Smooth muscle cell (in vitro differentiated cells): Measurements from ENCODE around the gene CRTC2. TPM values are rescaled to one million over a fixed set of nuclear protein-coding genes. Genes with fewer than 3 reads are reported as not detected.

Experiments
- DNase-seq: peaks from one replicate; lab custom pipeline; 2025; ENCODE audit not compliant: unreplicated experiment; lab: John Stamatoyannopoulos, UW
- H2AFZ ChIP-seq: fragments of 200-600 bp; sonication (generic); 2 replicates; pipeline ENCODE4 v1.6.0; 2016; ENCODE audit warnings: antibody characterized with exemption, low read depth, mild to moderate bottlenecking
- H3F3A ChIP-seq: fragments of 200-600 bp; sonication (generic); 2 replicates; pipeline ENCODE4 v1.6.0; 2017; ENCODE audit warnings: antibody characterized with exemption, low read depth
- H3K27ac ChIP-seq: fragments of 200-600 bp; sonication (generic); 2 replicates; pipeline ENCODE4 v1.5.1; 2016; ENCODE audit warnings: low read depth, mild to moderate bottlenecking
- H3K27me3 ChIP-seq: fragments of 200-600 bp; sonication (generic); 2 replicates; pipeline ENCODE4 v1.6.1; 2016; ENCODE audit warnings: low read depth, mild to moderate bottlenecking
- H3K36me3 ChIP-seq: fragments of 200-600 bp; sonication (generic); 2 replicates; pipeline ENCODE4 v1.5.1; 2016; ENCODE audit warnings: low read depth
- H3K4me1 ChIP-seq: fragments of 200-600 bp; sonication (generic); 2 replicates; pipeline ENCODE4 v1.5.1; 2016; ENCODE audit warnings: low read depth
- H3K4me2 ChIP-seq: fragments of 200-600 bp; sonication (generic); 2 replicates; pipeline ENCODE4 v1.6.0; 2016; ENCODE audit warnings: mild to moderate bottlenecking
- H3K4me3 ChIP-seq: fragments of 200-600 bp; sonication (generic); 2 replicates; pipeline ENCODE4 v1.5.1; 2016; ENCODE audit warnings: mild to moderate bottlenecking
- H3K79me2 ChIP-seq: fragments of 200-600 bp; sonication (generic); 2 replicates; pipeline ENCODE4 v1.6.0; 2016; ENCODE audit warnings: low read depth, mild to moderate bottlenecking
- H3K9ac ChIP-seq: fragments of 200-600 bp; sonication (generic); 2 replicates; pipeline ENCODE4 v1.6.0; 2016; ENCODE audit warnings: low read depth
- H3K9me3 ChIP-seq: fragments of 200-600 bp; sonication (generic); replicated peaks from 2 replicates; pipeline ENCODE4 v1.5.1; 2016; ENCODE audit warnings: low read depth
- H4K20me1 ChIP-seq: fragments of 200-600 bp; sonication (generic); 2 replicates; pipeline ENCODE4 v1.6.0; 2016; ENCODE audit warnings: low read depth
- WGBS: methylation state at CpG from one replicate; pipeline ENCODE4 v1.1.7; 2016; ENCODE audit warnings: low lambda C conversion rate; 5-methylcytosine and 5-hydroxymethylcytosine counted together
- polyA plus RNA-seq: library from polyadenylated mRNA; unstranded; fragments of >200 nt; fragmentation: Nextera tagmentation; extraction: Ambion mirVana; gene quantifications from 2 replicates; pipeline ENCODE4 v1.2.1, GENCODE V29; 2016
- total RNA-seq: library from RNA; depleted of rRNA; stranded (reverse); fragments of >200 nt; gene quantifications from 2 replicates; pipeline ENCODE4 v1.2.3, GENCODE V29; 2014
- TF ChIP-seq, protein P1 (sequence below): fragments of 200-600 bp; sonication (generic); IDR thresholded peaks from 2 replicates; pipeline ENCODE4 v1.5.1; 2017; ENCODE audit warnings: borderline replicate concordance, mild to moderate bottlenecking, antibody characterized with exemption; ENCODE audit not compliant: insufficient read depth, poor library complexity, severe bottlenecking

The CRTC2 gene
- total and polyA plus RNA-seq, 2 experiments from 2014 or later = 9.9 to 24.6 TPM

DNA sequence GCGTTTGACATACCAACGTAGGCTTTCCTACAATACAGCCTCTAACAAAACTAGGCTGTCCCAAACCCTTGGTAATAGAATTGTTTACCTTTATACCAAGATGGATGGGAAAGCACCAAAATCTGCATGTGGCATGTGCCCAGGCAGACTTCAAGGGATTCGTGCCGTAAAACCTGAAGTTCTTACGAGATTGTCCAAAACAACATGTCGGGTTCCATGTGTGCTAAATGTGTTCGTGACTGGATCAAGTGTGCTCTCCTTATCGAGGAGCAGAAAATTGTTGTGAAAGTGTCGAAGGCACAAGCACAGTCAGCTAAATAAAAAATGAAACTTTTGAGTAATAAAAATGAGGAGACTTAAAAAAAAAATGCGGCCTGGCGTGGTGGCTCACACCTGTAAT, 37.2 kb upstream of the CRTC2 start:
- 95% methylated on average over 11 of the region's 11 CpGs for WGBS
- Histone ChIP-seq H3K4me3 (no peak overlapping the region), H3K36me3 (peaks cover 9% of the 10 kb centered on the region), H3K4me1 (peaks cover 12% of the 10 kb centered on the region), H3K79me2 (peaks cover 15% of the 10 kb centered on the region), H3K9ac (no peak overlapping the region), H4K20me1 (peaks cover 35% of the 10 kb centered on the region), H3F3A (peaks cover 18% of the 10 kb centered on the region), H3K27ac (no peak overlapping the region), H3K27me3 (no peaks in the 10 kb centered on the region), H2AFZ (no peak overlapping the region), H3K4me2 (no peak overlapping the region), H3K9me3 (no peaks in the 10 kb centered on the region)
- no peak for DNase-seq
- TF ChIP-seq, protein P1, sequence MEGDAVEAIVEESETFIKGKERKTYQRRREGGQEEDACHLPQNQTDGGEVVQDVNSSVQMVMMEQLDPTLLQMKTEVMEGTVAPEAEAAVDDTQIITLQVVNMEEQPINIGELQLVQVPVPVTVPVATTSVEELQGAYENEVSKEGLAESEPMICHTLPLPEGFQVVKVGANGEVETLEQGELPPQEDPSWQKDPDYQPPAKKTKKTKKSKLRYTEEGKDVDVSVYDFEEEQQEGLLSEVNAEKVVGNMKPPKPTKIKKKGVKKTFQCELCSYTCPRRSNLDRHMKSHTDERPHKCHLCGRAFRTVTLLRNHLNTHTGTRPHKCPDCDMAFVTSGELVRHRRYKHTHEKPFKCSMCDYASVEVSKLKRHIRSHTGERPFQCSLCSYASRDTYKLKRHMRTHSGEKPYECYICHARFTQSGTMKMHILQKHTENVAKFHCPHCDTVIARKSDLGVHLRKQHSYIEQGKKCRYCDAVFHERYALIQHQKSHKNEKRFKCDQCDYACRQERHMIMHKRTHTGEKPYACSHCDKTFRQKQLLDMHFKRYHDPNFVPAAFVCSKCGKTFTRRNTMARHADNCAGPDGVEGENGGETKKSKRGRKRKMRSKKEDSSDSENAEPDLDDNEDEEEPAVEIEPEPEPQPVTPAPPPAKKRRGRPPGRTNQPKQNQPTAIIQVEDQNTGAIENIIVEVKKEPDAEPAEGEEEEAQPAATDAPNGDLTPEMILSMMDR = no peak

DNA sequence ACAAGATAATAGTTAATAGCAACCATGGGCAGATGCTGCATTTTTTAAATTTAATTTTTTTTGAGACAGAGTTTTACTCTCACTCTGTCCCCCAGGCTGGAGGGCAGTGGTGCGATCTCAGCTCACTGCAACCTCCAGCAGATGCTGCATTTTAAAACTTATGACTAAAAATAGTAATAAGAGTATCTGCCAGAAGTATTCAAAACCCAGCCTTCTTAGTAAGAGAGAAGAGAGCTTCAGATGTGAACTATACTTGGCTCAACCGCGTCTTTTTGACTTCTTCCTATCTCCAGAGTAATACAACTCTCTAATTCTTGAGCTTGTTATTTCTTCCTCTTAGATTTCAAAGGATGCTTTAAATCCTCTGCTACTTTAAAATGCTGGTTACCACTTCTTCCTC, 36.8 kb upstream of the CRTC2 start:
- Histone ChIP-seq H4K20me1 (peaks cover 35% of the 10 kb centered on the region), H3F3A (peaks cover 18% of the 10 kb centered on the region), H3K9me3 (no peaks in the 10 kb centered on the region), H3K4me1 (peaks cover 12% of the 10 kb centered on the region), H3K4me3 (no peak overlapping the region), H3K79me2 (peaks cover 16% of the 10 kb centered on the region), H3K27ac (no peak overlapping the region), H3K4me2 (no peak overlapping the region), H3K27me3 (no peaks in the 10 kb centered on the region), H2AFZ (no peak overlapping the region), H3K36me3 (peaks cover 9% of the 10 kb centered on the region), H3K9ac (no peak overlapping the region)
- no peak for DNase-seq
- TF ChIP-seq, protein P1 = no peak
- WGBS = 96% methylated on average over 3 of the region's 3 CpGs

DNA sequence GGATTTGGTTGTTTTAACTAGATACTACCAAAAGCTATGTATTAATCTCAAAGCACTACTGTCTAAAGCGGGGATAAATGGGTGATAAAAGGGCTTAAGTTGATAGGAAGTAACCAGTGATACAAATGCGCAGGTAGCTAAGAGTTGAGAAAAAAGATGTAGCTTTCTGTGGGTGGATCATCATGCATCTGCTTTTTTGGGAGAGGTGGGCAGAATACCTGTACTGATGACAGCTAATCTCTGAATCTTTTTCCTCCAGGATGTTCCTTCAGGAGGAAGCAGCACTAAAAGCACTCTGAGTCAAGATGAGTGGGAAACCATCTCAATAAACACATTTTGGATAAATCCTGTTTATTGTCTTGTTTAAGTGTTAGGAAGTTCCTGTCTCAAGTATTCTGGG, 33.4 kb upstream of the CRTC2 start:
- peak overlapping the region; percentile 88 for H3K27ac ChIP-seq
- 90% methylated on average over 2 of the region's 2 CpGs for WGBS
- H3K9ac ChIP-seq = peak overlapping the region; percentile 97
- peak overlapping the region; percentile 85 for H3K4me3 ChIP-seq
- DNase-seq = no peak
- H3F3A ChIP-seq = peaks cover 18% of the 10 kb centered on the region
- no peak overlapping the region for H2AFZ ChIP-seq
- peaks cover 16% of the 10 kb centered on the region for H3K79me2 ChIP-seq
- TF ChIP-seq, protein P1 = no peak
- peaks cover 12% of the 10 kb centered on the region for H3K4me1 ChIP-seq
- H4K20me1 ChIP-seq = peaks cover 35% of the 10 kb centered on the region
- H3K36me3 ChIP-seq = peaks cover 9% of the 10 kb centered on the region
- no peaks in the 10 kb centered on the region for H3K9me3 ChIP-seq
- no peaks in the 10 kb centered on the region for H3K27me3 ChIP-seq
- H3K4me2 ChIP-seq = peak overlapping the region; percentile 89

DNA sequence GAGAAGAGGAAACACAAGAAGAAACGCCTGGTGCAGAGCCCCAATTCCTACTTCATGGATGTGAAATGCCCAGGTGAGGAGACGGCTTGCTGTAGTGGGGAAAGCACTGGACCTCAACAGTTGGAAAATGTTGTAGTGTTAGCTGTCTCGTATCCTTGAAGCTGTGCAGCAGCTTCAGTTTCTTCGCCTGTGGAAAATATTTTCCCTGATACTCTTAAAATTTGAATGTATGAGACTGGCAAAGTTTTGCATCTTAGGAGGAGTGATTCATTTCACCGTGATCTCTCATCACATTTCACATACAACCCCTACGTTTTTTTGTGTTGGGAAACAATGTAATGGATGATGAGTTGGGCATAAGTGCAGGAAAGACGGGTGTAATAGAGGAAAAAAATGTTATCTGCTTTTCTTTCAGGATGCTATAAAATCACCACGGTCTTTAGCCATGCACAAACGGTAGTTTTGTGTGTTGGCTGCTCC, 32.8 kb upstream of the CRTC2 start:
- H3K27me3 ChIP-seq = no peaks in the 10 kb centered on the region
- H3K79me2 ChIP-seq = peaks cover 16% of the 10 kb centered on the region
- DNase-seq = no peak
- H3F3A ChIP-seq = peaks cover 18% of the 10 kb centered on the region
- peak overlapping the region; percentile 89 for H3K4me2 ChIP-seq
- H4K20me1 ChIP-seq = peaks cover 35% of the 10 kb centered on the region
- peaks cover 17% of the 10 kb centered on the region for H3K4me1 ChIP-seq
- peak overlapping the region; percentile 85 for H3K4me3 ChIP-seq
- H3K9me3 ChIP-seq = no peaks in the 10 kb centered on the region
- no peak overlapping the region for H2AFZ ChIP-seq
- H3K9ac ChIP-seq = peak overlapping the region; percentile 97
- TF ChIP-seq, protein P1 = no peak
- H3K36me3 ChIP-seq = peaks cover 9% of the 10 kb centered on the region
- peak overlapping the region; percentile 88 for H3K27ac ChIP-seq
- WGBS = 9% methylated on average over 9 of the region's 9 CpGs
